ENCODE measurements around the gene SPCS3.
A peak's percentile ranks its signal among the peaks of the same experiment; 100 is the strongest.
"Not testable (repeated sequence)": the region's sequence is repeated elsewhere in the genome, so short reads cannot be mapped to it uniquely, and the experiment has no call there.

The SPCS3 gene

GRCh38 chr4:176276710-176277109 lies 43.1 kb upstream of the SPCS3 start:
- no peaks in the 10 kb centered on the region for H3K36me3 ChIP-seq (ENCODE audit: insufficient read depth, low read length)
- H3F3A ChIP-seq (ENCODE audit: low read depth): no peaks in the 10 kb centered on the region
- no peaks in the 10 kb centered on the region for H3K4me1 ChIP-seq (ENCODE audit: insufficient read depth, low read length, poor library complexity, severe bottlenecking)
- no peaks in the 10 kb centered on the region for H3K27me3 ChIP-seq (ENCODE audit: insufficient read depth, low read length, poor library complexity, severe bottlenecking)
- peak overlapping the region; percentile 15; the same call in 1 of the 2 replicates for H2AFZ ChIP-seq (ENCODE audit: low read length)
- TF ChIP-seq EZH2phosphoT487 (IDR thresholded peaks at IDR 0.05; ENCODE audit: borderline replicate concordance) (no peak), CTCF (conservative IDR thresholded peaks at IDR 0.05; ENCODE audit: low read length) (no peak)
- no peaks in the 10 kb centered on the region for H3K9me3 ChIP-seq (ENCODE audit: insufficient read depth, low read depth, low read length)
- no peak overlapping the region for H3K9ac ChIP-seq (ENCODE audit: low read depth, low read length, poor library complexity, severe bottlenecking)
- H4K20me1 ChIP-seq (ENCODE audit: insufficient read depth, low read length, poor library complexity, severe bottlenecking): no peaks in the 10 kb centered on the region
- H3K4me2 ChIP-seq (ENCODE audit: low read depth, low read length, poor library complexity, severe bottlenecking): no peak overlapping the region
- H3K79me2 ChIP-seq (ENCODE audit: insufficient read depth, low read length): no peaks in the 10 kb centered on the region
- no peaks in the 10 kb centered on the region for H3K9me2 ChIP-seq (replicated peaks; ENCODE audit: low read depth, low read length)
- H3K4me3 ChIP-seq (ENCODE audit: low read length, poor library complexity, severe bottlenecking): no peak overlapping the region

GRCh38 chr4:176277162-176277904 lies 42.4 kb upstream of the SPCS3 start:
- peak; percentile 63 for TF ChIP-seq CTCF (conservative IDR thresholded peaks at IDR 0.05; ENCODE audit: low read length)
- no peak for TF ChIP-seq EZH2phosphoT487 (IDR thresholded peaks at IDR 0.05; ENCODE audit: borderline replicate concordance)
- H3K9ac ChIP-seq (ENCODE audit: low read depth, low read length, poor library complexity, severe bottlenecking): no peak overlapping the region
- H3K4me2 ChIP-seq (ENCODE audit: low read depth, low read length, poor library complexity, severe bottlenecking): no peak overlapping the region
- H2AFZ ChIP-seq (ENCODE audit: low read length): peak overlapping the region; percentile 15; the same call in 1 of the 2 replicates
- no peaks in the 10 kb centered on the region for H3F3A ChIP-seq (ENCODE audit: low read depth)
- no peaks in the 10 kb centered on the region for H3K9me2 ChIP-seq (replicated peaks; ENCODE audit: low read depth, low read length)
- no peaks in the 10 kb centered on the region for H3K4me1 ChIP-seq (ENCODE audit: insufficient read depth, low read length, poor library complexity, severe bottlenecking)
- H3K79me2 ChIP-seq (ENCODE audit: insufficient read depth, low read length): no peaks in the 10 kb centered on the region
- no peaks in the 10 kb centered on the region for H3K27me3 ChIP-seq (ENCODE audit: insufficient read depth, low read length, poor library complexity, severe bottlenecking)
- H3K4me3 ChIP-seq (ENCODE audit: low read length, poor library complexity, severe bottlenecking): no peak overlapping the region
- H3K36me3 ChIP-seq (ENCODE audit: insufficient read depth, low read length): no peaks in the 10 kb centered on the region
- H3K9me3 ChIP-seq (ENCODE audit: insufficient read depth, low read depth, low read length): no peaks in the 10 kb centered on the region
- H4K20me1 ChIP-seq (ENCODE audit: insufficient read depth, low read length, poor library complexity, severe bottlenecking): no peaks in the 10 kb centered on the region

GRCh38 chr4:176279560-176279959 lies 40.2 kb upstream of the SPCS3 start:
- not testable (repeated sequence) for H3K36me3 ChIP-seq (ENCODE audit: insufficient read depth, low read length); H3K9ac ChIP-seq (ENCODE audit: low read depth, low read length, poor library complexity, severe bottlenecking); H3K4me2 ChIP-seq (ENCODE audit: low read depth, low read length, poor library complexity, severe bottlenecking); H3K4me3 ChIP-seq (ENCODE audit: low read length, poor library complexity, severe bottlenecking); H2AFZ ChIP-seq (ENCODE audit: low read length); H3K27me3 ChIP-seq (ENCODE audit: insufficient read depth, low read length, poor library complexity, severe bottlenecking); H3K79me2 ChIP-seq (ENCODE audit: insufficient read depth, low read length); H4K20me1 ChIP-seq (ENCODE audit: insufficient read depth, low read length, poor library complexity, severe bottlenecking); H3F3A ChIP-seq (ENCODE audit: low read depth); H3K9me3 ChIP-seq (ENCODE audit: insufficient read depth, low read depth, low read length); H3K9me2 ChIP-seq (replicated peaks; ENCODE audit: low read depth, low read length); H3K4me1 ChIP-seq (ENCODE audit: insufficient read depth, low read length, poor library complexity, severe bottlenecking)

DNA sequence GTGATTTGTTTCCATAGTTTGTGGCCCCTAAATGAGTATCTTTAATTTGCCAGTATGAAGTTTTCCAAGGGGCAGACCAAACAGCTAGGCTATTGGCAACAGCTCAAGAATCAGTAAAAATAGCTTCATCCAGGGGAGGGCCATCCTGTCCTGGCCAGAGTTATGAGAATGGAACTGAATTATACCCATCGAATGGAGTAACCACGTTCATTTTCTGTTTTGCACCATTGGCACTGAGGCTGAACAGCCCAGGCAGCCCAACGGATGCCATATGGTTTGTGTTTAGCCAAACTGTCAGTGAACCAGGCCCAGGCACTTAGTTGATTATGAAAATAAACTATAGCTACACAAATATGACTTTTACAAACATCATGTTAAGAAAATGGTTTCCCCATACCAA lies 33.0 kb upstream of the SPCS3 start:
- Histone ChIP-seq H3K4me1 (ENCODE audit: insufficient read depth, low read length, poor library complexity, severe bottlenecking) (no peaks in the 10 kb centered on the region), H3K4me2 (ENCODE audit: low read depth, low read length, poor library complexity, severe bottlenecking) (no peak overlapping the region), H3F3A (ENCODE audit: low read depth) (no peaks in the 10 kb centered on the region), H3K9me2 (replicated peaks; ENCODE audit: low read depth, low read length) (no peaks in the 10 kb centered on the region), H3K27me3 (ENCODE audit: insufficient read depth, low read length, poor library complexity, severe bottlenecking) (no peaks in the 10 kb centered on the region), H2AFZ (ENCODE audit: low read length) (no peak overlapping the region), H3K79me2 (ENCODE audit: insufficient read depth, low read length) (no peaks in the 10 kb centered on the region), H3K9ac (ENCODE audit: low read depth, low read length, poor library complexity, severe bottlenecking) (no peak overlapping the region), H3K36me3 (ENCODE audit: insufficient read depth, low read length) (no peaks in the 10 kb centered on the region), H3K4me3 (ENCODE audit: low read length, poor library complexity, severe bottlenecking) (no peak overlapping the region), H4K20me1 (ENCODE audit: insufficient read depth, low read length, poor library complexity, severe bottlenecking) (no peaks in the 10 kb centered on the region), H3K9me3 (ENCODE audit: insufficient read depth, low read depth, low read length) (no peaks in the 10 kb centered on the region)
- TF ChIP-seq EZH2phosphoT487 (IDR thresholded peaks at IDR 0.05; ENCODE audit: borderline replicate concordance) (no peak), CTCF (conservative IDR thresholded peaks at IDR 0.05; ENCODE audit: low read length) (no peak)
